Endodermal cell (in vitro differentiated cells): ENCODE results near the gene MRPL11. TPM values are rescaled to one million over a fixed set of nuclear protein-coding genes. Genes with fewer than 3 reads are reported as not detected.

Experiments used
- DNase-seq: peaks from one replicate; pipeline ENCODE4 v3.0.0-alpha.2; 2017
- H3K27ac ChIP-seq: 2 replicates; pipeline ENCODE4 v1.5.1; 2013; ENCODE audit warnings: mild to moderate bottlenecking, low read depth, low read length, moderate library complexity
- H3K27me3 ChIP-seq: 2 replicates; pipeline ENCODE4 v1.6.1; 2013; ENCODE audit warnings: mild to moderate bottlenecking, low read length, moderate library complexity; ENCODE audit not compliant: insufficient read depth, control insufficient read depth, poor library complexity, severe bottlenecking
- H3K36me3 ChIP-seq: 2 replicates; pipeline ENCODE4 v1.7.0; 2013; ENCODE audit warnings: mild to moderate bottlenecking, low read length, moderate library complexity; ENCODE audit not compliant: control insufficient read depth, insufficient read depth
- H3K4me1 ChIP-seq: one replicate; pipeline ENCODE4 v1.7.0; 2013; ENCODE audit warnings: low read length; ENCODE audit not compliant: control insufficient read depth, insufficient read depth
- H3K4me3 ChIP-seq: 2 replicates; pipeline ENCODE4 v1.5.1; 2013; ENCODE audit warnings: mild to moderate bottlenecking, low read length, moderate library complexity
- H3K9ac ChIP-seq: 2 replicates; pipeline ENCODE4 v1.6.1; 2013; ENCODE audit warnings: mild to moderate bottlenecking, low read length, moderate library complexity; ENCODE audit not compliant: poor library complexity, severe bottlenecking; ENCODE audit errors: extremely low read depth
- H3K9me3 ChIP-seq: 2 replicates; pipeline ENCODE4 v1.6.1; 2013; ENCODE audit warnings: mild to moderate bottlenecking, low read length, moderate library complexity; ENCODE audit not compliant: control insufficient read depth
- H3K27ac Mint-ChIP-seq: 2 replicates; pipeline ENCODE4 v1.8.0; 2020; ENCODE audit warnings: mixed read lengths
- H3K27me3 Mint-ChIP-seq: 2 replicates; pipeline ENCODE4 v1.8.0; 2021; ENCODE audit warnings: mild to moderate bottlenecking, mixed read lengths; ENCODE audit not compliant: insufficient read depth
- H3K36me3 Mint-ChIP-seq: 2 replicates; pipeline ENCODE4 v1.8.0; 2020; ENCODE audit warnings: low read depth, mixed read lengths
- H3K4me1 Mint-ChIP-seq: 2 replicates; pipeline ENCODE4 v1.8.0; 2020; ENCODE audit warnings: mixed read lengths
- H3K4me3 Mint-ChIP-seq: 2 replicates; pipeline ENCODE4 v1.8.0; 2020; ENCODE audit warnings: mild to moderate bottlenecking, moderate library complexity, mixed read lengths
- H3K9me3 Mint-ChIP-seq: 2 replicates; pipeline ENCODE4 v1.8.0; 2020; ENCODE audit warnings: mild to moderate bottlenecking, mixed read lengths
- WGBS, 2 experiments: methylation state at CpG; one replicate each; pipeline versions ENCODE4 v1.1.5 to v1.1.7; 2013; ENCODE audit warnings: missing lambda C conversion rate in 2 of 2, mixed read lengths in 1 of 2; ENCODE audit not compliant: insufficient coverage in 1 of 2, insufficient read length in 1 of 2; 5-methylcytosine and 5-hydroxymethylcytosine counted together
- total RNA-seq, 2 donors: library from RNA; stranded (reverse); fragmentation: NEBNext Ultra II Directional in 1 of 2; extraction: Animal tissue kit (Norgen Biotek cat#: 25700) in 1 of 2; gene quantifications; 2 replicates in 1 of 2; 3 replicates in 1 of 2; pipeline ENCODE4 v1.2.1, GENCODE V29; 2021
- TF ChIP-seq, protein P1 (sequence below): fragments of 200-600 bp; sonication (generic); conservative IDR thresholded peaks from 2 replicates; pipeline ENCODE4 v1.5.0; 2021; ENCODE audit warnings: antibody characterized with exemption, mild to moderate bottlenecking

MRPL11 gene
- total RNA-seq, 2 donors from 2014 or later, result 84.5 to 111 TPM

DNA sequence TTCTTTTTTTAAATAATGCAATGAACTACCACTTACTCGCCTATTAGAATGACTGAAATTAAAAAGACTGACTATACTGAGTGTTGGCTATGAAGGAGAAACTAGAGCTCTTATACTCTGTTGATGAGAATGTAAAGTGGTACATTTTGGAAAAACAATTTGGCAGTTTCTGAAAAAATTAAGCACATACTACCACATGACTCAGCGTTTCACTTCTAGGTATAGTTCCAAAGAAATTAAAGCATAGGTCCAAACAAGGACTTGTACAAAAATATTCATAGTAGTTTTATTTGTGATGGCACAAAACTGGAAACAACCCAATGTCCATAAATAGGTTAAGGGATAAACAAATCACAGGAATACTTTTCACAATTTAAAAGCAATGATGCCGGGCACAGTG lies 44.7 kb downstream of the MRPL11 start:
- DNase-seq, result no peak

DNA sequence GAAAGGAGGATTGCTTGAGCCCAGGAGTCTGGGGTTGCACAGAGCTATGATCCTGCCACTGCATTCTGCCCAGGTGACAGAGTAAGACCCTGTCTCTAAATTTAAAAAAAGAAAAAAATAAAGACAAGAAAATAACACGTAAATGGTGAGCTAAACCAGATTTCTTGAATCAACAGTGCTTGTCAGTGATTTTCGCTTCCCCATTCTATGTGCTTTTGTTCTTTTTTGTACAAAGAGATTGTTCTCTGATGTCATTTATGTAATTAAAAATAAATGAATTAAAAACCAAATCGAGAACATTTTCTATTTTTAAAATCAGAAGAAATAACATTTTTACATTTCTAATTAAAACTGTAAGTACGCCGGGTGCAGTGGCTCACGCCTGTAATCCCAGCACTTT lies 47.3 kb downstream of the MRPL11 start:
- TF ChIP-seq, protein P1, sequence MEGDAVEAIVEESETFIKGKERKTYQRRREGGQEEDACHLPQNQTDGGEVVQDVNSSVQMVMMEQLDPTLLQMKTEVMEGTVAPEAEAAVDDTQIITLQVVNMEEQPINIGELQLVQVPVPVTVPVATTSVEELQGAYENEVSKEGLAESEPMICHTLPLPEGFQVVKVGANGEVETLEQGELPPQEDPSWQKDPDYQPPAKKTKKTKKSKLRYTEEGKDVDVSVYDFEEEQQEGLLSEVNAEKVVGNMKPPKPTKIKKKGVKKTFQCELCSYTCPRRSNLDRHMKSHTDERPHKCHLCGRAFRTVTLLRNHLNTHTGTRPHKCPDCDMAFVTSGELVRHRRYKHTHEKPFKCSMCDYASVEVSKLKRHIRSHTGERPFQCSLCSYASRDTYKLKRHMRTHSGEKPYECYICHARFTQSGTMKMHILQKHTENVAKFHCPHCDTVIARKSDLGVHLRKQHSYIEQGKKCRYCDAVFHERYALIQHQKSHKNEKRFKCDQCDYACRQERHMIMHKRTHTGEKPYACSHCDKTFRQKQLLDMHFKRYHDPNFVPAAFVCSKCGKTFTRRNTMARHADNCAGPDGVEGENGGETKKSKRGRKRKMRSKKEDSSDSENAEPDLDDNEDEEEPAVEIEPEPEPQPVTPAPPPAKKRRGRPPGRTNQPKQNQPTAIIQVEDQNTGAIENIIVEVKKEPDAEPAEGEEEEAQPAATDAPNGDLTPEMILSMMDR, result no peak

More for the DNA sequence above, 44.7 kb downstream of the MRPL11 start:
- no peaks in the 10 kb centered on the region for H3K9me3 ChIP-seq
- H3K9ac ChIP-seq, result no peak overlapping the region
- H3K4me1 ChIP-seq, result no peaks in the 10 kb centered on the region
- no peak overlapping the region for H3K27ac ChIP-seq
- no peak overlapping the region for H3K27ac Mint-ChIP-seq
- H3K4me3 ChIP-seq, result no peak overlapping the region
- no peak overlapping the region for H3K4me3 Mint-ChIP-seq
- no peaks in the 10 kb centered on the region for H3K36me3 Mint-ChIP-seq
- no peaks in the 10 kb centered on the region for H3K9me3 Mint-ChIP-seq
- H3K36me3 ChIP-seq, result no peaks in the 10 kb centered on the region
- peaks cover 29% of the 10 kb centered on the region for H3K27me3 Mint-ChIP-seq
- no peaks in the 10 kb centered on the region for H3K4me1 Mint-ChIP-seq
- no peaks in the 10 kb centered on the region for H3K27me3 ChIP-seq
- 91 to 95% methylated on average over 2 of the region's 3 CpGs for WGBS, 2 experiments
- TF ChIP-seq, protein P1, result no peak

DNA sequence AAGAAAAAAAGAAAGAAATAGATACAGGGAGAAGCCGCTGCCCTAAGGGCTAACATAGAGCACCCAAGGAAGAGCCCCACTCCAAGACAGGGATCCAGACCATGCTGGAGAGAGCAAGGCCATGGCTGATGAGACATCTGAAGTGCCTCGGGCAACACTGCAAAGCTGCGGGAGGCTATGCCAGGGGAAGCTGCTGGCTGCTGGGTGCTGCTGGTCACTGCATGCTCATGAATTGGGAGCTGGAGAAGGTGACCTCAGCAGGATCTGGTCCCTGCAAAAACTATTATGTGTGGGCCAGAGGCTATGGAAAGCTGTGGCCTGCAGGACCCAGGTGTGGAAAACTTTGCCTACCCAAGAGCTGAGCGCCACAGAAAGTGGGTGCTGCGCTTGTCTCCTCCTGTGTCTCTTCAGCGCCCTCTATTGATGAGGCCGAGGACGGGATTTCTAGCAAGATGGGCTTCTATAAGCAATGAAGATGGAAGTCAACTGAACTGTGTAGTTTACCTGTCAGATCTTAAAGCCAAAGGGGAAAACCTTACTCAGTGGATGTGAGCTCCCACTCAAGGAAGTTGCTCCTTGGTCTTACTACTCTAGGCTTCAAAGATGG lies 49.8 kb downstream of the MRPL11 start:
- peaks cover 2% of the 10 kb centered on the region for H3K4me1 Mint-ChIP-seq
- H3K4me1 ChIP-seq, result no peaks in the 10 kb centered on the region
- peaks cover 8% of the 10 kb centered on the region for H3K27me3 ChIP-seq
- no peak overlapping the region for H3K4me3 ChIP-seq
- no peak overlapping the region for H3K4me3 Mint-ChIP-seq
- peak; percentile 94 for DNase-seq
- no peaks in the 10 kb centered on the region for H3K36me3 ChIP-seq
- H3K27ac Mint-ChIP-seq, result no peak overlapping the region
- no peak overlapping the region for H3K27ac ChIP-seq
- whole genome bisulfite sequencing, 2 experiments, result 18 to 41% methylated on average over 6 to 8 of the region's 8 CpGs
- peaks cover 17% of the 10 kb centered on the region for H3K27me3 Mint-ChIP-seq
- no peaks in the 10 kb centered on the region for H3K9me3 Mint-ChIP-seq
- no peaks in the 10 kb centered on the region for H3K9me3 ChIP-seq
- TF ChIP-seq, protein P1, result peak; percentile 87
- no peaks in the 10 kb centered on the region for H3K36me3 Mint-ChIP-seq
- no peak overlapping the region for H3K9ac ChIP-seq

More for the DNA sequence above, 47.3 kb downstream of the MRPL11 start:
- no peaks in the 10 kb centered on the region for H3K9me3 ChIP-seq
- no peak overlapping the region for H3K4me3 ChIP-seq
- no peaks in the 10 kb centered on the region for H3K36me3 ChIP-seq
- Mint-ChIP-seq H3K27ac (no peak overlapping the region), H3K27me3 (peaks cover 30% of the 10 kb centered on the region), H3K9me3 (no peaks in the 10 kb centered on the region), H3K4me3 (no peak overlapping the region), H3K4me1 (peaks cover under 1% of the 10 kb centered on the region), H3K36me3 (no peaks in the 10 kb centered on the region)
- no peak overlapping the region for H3K9ac ChIP-seq
- no peak for DNase-seq
- WGBS, 2 experiments, result 95 to 96% methylated on average over 5 to 6 of the region's 6 CpGs
- H3K27me3 ChIP-seq, result peaks cover 8% of the 10 kb centered on the region
- H3K27ac ChIP-seq, result no peak overlapping the region
- no peaks in the 10 kb centered on the region for H3K4me1 ChIP-seq
